EH (cell line): ENCODE measurements around the gene RFNG.
"Not testable (repeated sequence)": the region's sequence is repeated elsewhere in the genome, so short reads cannot be mapped to it uniquely, and the experiment has no call there.

Experiments
- DNase-seq: peaks from one replicate; pipeline ENCODE4 v3.0.0-alpha.2; 2015; ENCODE audit warnings: low read depth

The RFNG gene

GRCh38 chr17:82042649-82043048 lies 9.0 kb downstream of the RFNG start:
- no peak for DNase-seq

GRCh38 chr17:82041144-82041814 lies 10.3 kb downstream of the RFNG start:
- no peak for DNase-seq

- DNase-seq, result no peak
Observed at GRCh38 chr17:82039695-82040299, 11.8 kb downstream of the RFNG start.

GRCh38 chr17:82038796-82039409 lies 12.7 kb downstream of the RFNG start:
- DNase-seq, result not testable (repeated sequence)

- DNase-seq, result no peak
Observed at GRCh38 chr17:82037889-82038195, 13.8 kb downstream of the RFNG start.

GRCh38 chr17:82037092-82037888 lies 14.3 kb downstream of the RFNG start, which contains the start of gene DCXR:
Gene DCXR, minus strand, starts transcription at chr17:82037697. Its CDS starts 15 bp downstream, at chr17:82037682.
- peak; percentile 96 for DNase-seq

- DNase-seq, result no peak
Observed at GRCh38 chr17:82036634-82037091, 14.9 kb downstream of the RFNG start.

GRCh38 chr17:82035956-82036633 lies 15.5 kb downstream of the RFNG start:
- no peak for DNase-seq

- no peak for DNase-seq
Observed at GRCh38 chr17:82035488-82035887, 16.1 kb downstream of the RFNG start.

- DNase-seq, result no peak
Observed at GRCh38 chr17:82034371-82035011, 17.1 kb downstream of the RFNG start.

- DNase-seq, result no peak
Observed at GRCh38 chr17:82033359-82034085, 18.1 kb downstream of the RFNG start.

- DNase-seq, result no peak
Observed at GRCh38 chr17:82031885-82032627, 19.6 kb downstream of the RFNG start.

- peak; percentile 31 for DNase-seq
Observed at GRCh38 chr17:82031303-82031884, 20.2 kb downstream of the RFNG start, which contains the start of gene RAC3. Gene RAC3, plus strand, starts transcription at chr17:82031678. Its CDS starts 84 bp downstream, at chr17:82031762.

GRCh38 chr17:82030470-82031302 lies 20.9 kb downstream of the RFNG start:
- peak; percentile 83 for DNase-seq

- DNase-seq, result no peak
Observed at GRCh38 chr17:82029990-82030469, 21.6 kb downstream of the RFNG start.

- no peak for DNase-seq
Observed at GRCh38 chr17:82029391-82029790, 22.2 kb downstream of the RFNG start.

- DNase-seq, result no peak
Observed at GRCh38 chr17:82028966-82029365, 22.6 kb downstream of the RFNG start.

GRCh38 chr17:82028246-82028645 lies 23.4 kb downstream of the RFNG start:
- DNase-seq, result no peak
